HG02943 (cell line): ENCODE data around the gene SMCO4.
"Not testable (repeated sequence)": the region's sequence is repeated elsewhere in the genome, so short reads cannot be mapped to it uniquely, and the experiment has no call there.

Experiments
- ATAC-seq: cut with Tn5 transposase; IDR thresholded peaks from one replicate; pipeline ENCODE4 v1.9.1; 2021; ENCODE audit warnings: mild to moderate bottlenecking, low read depth, moderate library complexity; ENCODE audit not compliant: unreplicated experiment

SMCO4 gene, protein sequence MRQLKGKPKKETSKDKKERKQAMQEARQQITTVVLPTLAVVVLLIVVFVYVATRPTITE

DNA sequence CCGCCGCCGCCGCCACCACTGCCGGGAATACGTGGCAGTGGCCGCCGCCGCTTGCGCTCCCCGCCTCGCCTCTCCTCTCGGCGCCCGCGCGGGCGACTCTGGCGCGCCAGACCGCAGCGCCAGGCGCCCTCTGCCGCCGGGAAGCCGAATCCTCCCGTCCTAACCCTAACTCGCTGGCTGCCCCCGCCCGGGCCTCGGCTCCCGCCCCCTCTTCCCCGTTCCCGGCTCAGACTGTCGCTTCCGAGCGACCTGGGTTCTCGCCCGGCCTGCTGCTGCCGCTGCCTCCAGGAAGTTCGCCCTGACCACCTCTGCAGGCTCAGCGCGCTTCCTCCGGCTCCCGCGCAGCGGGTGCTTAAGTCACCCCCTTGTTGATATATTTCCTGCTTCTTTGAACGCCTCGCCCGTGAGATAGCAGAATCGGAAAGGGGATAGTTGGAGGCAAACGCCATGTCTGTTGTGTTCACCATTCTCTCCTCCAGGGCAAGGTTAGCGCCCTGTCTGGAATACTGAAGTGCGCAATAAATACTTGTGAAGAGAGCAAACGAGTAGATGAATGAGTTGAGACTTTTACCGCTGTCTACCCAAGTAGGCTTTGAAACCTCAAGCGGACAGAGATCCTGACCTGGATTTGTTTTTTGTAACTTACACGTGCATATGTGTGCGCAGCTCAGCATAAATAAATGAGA, at the start of gene SMCO4:
Gene SMCO4 (minus strand): TSS at position 100 of the 686 bp plus-strand sequence. CDS start 64,202 bp downstream, outside the sequence.
- ATAC-seq = peak; percentile 80

DNA sequence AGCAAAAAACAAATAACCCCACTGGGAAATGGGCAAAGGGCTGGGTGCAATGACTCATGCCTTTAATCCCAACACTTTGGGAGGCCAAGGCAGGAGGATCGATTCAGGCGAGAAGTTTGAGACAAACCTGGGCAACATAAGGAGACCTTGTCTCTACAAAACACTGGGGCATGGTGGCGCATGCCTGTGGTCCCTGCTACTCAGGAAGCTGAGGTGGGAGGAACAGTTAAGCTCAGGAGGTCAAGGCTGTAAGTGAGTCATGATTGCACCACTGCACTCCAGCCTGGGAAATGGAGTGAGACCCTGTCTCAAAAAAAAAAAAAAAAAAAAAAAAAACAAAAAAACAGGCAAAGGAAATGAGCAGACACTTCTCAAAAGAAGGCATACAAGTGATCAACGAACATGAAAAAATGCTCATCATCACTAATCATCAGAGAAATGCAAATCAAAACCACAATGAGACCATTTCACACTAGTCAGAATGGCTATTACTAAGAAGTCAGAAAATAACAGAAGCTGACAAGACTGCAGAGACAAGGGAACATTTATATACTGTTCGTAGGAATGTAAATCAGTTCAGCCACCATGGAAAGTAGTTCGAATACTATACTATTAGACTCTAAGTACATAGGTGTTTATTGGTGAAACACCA, 48.2 kb upstream of the SMCO4 start:
- no peak for ATAC-seq

DNA sequence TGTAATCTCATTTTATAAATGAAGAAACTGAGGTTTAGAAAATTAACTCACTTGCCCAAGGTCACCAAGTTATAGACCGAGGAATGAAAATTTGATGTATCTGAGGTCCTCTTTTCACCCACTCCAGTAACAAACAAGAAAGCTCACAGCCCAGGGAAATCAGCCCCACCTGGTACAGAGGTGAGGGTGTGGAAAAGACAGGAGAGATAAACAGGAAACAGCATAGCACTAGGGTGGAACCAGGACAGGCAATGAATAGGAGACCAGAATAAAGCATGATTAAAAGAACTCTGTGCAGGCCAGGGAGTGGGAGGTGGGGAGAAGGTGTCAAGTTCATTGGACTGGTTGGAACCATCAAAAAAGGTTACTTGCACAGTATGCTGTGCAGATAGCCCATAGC, 46.2 kb upstream of the SMCO4 start:
- no peak for ATAC-seq

DNA sequence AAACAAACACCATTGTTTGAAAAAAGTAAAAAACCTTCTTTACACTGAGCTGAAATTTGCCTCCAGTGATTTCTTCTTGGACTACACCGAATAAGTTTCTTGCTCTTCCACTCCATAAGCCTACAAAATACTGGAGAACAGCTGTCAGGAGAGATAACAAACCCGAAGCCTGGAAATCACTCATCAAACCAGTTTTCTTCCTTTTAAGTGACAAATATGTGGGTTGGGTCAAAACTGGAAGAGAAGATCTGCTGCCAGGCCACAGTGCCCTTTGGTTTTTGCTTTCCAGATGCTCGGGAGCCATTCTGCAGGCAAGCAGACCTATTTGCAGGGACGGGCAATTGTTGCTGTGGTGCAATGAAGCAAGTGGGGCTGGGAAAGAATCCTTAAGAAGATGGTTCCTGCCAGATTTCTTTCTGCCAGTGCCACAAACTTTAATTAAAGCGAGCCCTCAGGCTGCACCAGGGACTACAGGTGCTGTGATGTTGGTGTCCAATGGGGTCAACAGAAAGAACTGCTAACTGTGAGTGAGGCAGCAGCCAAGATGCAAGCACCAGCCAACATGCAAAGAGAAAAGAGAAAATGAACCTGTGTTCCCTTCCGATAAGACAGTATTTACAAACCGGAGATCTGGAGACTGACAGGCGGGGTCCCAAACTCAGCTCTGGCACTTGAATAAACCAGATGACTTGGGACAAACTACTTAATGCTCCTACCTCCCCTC, 44.8 kb upstream of the SMCO4 start:
- ATAC-seq = no peak

DNA sequence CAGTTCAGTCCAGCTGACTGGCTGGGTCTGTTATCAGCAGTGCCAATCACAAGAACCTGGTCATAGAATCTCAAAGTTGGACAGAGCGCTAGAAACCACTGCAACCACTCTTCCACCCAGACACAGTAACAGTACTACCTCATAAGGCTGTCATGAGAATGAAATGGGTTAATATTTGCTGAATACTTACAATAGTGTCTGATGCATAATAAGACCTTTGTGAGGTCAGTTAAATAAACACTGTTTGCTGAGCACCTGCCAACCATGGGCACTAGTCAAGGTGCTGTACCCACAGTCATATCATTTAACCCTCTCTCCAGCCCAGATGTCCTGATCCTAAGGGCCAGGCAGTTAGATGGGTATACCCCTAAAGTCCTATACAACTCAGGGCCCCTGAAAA, 44.2 kb upstream of the SMCO4 start:
- not testable (repeated sequence) for ATAC-seq

DNA sequence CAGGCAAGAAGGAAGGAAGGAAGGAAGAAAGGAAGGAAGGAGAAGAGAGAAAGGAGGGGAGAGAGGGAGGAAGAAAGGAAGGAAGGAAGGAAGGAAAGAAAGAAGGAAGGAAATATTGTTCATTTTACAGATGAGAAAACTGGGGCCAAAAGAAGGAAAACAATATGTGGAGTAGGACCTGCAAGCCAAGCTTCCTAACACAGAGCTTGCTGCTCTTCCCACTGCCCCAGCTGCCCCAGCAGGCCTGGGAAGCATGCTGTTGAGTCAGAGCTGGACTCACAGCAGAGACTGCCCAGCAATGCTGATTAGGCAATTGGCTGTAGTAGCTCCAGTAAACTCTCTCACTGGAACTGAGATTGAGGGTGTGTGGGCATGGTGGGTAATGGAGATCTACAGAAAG, 42.6 kb upstream of the SMCO4 start:
- ATAC-seq = no peak

DNA sequence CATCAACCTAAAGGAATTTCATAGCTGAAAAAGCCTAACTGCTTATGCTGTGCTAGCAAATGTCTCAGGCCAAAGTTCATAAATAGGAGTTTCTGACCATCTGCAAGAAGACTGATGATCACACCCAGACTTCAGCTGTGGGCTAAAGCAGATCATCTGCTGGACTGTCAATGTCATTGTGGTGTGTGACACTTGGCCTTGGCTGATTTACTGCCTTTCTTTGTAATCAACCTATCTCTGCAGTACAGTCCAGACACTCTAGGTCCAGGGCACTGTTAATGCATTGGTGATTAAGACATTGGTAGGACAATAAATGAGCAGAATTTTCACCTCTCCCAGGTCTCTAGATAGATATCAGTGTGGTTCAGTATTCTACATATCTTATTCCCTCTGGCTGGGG, 40.3 kb upstream of the SMCO4 start:
- no peak for ATAC-seq

DNA sequence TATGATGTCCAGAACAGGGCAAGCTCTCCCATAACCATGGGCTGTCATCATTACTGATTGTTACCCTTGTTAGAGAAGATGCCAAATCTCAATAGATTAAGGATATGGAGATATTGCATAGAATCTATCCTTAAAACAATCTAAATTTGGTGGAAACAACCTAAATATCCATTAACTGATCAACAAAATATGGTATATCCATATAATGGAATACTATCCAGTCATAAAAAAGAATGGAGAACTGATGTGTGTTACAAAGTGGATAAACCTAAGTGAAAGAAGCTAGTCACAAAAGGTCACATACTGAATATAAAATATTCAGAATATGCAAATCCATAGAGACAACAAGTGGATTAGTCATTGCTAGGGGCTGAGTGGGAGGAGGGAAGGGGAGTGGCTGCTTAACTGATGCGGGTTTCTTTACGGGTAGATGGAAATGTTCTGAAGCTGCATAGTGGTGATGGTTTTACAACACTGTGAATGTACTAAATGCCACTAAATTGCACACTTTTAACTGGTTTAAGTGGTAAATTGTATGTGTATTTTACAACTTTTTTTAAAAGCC, 36.1 kb upstream of the SMCO4 start:
- no peak for ATAC-seq

DNA sequence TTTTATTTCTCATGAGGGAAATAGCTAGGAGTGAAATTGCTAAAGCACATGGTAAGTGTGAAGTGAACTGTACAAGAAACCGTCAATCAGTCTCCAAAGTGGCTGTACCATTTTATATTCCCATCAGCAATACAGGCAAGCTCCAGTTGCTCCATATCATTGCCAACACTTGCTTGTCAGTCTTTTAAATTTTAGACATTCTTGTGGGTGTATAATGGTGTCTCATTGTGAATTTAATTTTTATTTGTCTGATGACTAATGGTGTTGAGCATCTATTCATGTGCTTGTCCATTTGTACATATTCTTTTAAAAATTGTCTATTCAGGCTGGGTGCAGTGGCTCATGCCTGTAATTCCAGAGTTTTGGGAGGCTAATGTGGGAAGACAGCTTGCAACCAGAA, 34.1 kb upstream of the SMCO4 start:
- no peak for ATAC-seq

DNA sequence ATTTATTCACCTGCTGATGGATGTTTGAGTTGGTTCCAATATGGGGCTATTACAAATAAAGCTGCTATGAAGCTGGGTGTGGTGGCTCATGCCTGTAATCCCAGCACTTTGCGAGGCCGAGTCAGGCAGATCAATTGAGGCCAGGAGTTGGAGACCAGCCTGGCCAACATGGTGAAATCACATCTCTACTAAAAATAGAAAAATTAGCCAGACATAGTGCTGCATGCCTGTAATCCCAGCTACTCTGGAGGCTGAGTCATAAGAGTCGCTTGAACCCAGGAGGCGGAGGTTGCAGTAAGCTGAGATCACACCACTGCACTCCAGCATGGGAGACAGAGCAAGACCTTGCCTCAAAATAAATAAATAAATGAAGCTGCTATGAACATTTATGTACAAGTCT, 33.7 kb upstream of the SMCO4 start:
- not testable (repeated sequence) for ATAC-seq

DNA sequence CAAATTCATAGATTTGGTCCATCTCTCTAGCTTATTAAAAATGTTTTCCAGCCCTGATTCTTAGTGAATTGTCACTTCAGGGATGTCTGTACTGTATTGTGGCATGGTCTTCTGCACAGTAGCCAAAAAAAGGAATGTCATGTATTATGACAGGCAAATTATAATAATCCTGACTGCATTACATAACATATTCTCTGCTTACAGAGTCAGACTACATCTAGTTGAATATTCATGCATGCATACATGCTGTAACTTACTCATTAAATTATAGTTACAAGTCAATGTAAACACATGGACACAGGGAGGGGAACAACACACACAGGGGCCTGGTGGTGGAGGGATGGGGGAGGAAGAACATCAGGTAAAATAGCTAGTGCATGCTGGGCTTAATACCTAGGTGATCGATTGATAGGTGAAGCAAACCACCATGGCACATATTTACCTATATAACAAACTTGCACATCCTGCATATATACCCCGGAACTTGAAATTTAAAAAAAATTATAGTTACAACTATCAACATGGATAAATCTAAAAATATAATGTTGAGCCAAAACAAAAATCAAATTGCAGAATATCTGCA, 31.5 kb upstream of the SMCO4 start:
- ATAC-seq = no peak

DNA sequence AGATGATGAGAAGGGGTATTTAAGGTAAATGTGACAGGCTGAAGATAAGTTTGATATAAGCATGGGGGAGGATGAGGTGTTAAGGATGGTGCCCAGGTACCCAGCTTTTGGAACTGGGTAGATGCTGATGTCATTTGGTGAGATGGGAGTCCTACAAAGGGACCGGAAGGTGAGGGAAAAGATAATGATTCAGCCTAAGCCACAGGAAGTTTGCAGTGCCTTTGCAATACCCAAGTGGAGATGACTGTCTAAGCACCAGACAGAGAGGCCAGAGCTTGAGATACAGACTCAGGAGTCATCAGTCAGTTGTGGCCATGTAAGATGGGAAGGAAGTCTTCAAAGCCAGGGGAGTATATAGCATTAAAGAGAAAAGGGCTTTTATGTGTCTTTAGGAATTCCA, 30.0 kb upstream of the SMCO4 start:
- no peak for ATAC-seq

DNA sequence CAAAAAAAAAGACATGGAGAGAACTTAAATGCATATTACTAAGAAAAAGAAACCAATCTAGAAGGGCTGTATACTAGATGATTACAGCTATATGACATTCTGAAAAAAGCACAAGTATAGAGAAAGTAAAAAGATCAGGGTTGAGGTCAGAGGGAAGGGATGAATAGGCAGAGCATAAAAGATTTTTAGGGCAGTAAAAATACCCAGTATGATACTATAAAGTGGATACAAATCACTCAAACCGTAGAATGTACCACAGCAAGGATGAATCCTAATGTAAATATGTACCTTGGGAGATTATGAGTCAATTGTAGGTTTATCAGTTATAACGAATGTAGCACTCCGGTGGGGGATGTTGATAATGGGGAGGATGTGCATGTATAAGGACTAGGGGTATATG, 29.4 kb upstream of the SMCO4 start:
- ATAC-seq = no peak

DNA sequence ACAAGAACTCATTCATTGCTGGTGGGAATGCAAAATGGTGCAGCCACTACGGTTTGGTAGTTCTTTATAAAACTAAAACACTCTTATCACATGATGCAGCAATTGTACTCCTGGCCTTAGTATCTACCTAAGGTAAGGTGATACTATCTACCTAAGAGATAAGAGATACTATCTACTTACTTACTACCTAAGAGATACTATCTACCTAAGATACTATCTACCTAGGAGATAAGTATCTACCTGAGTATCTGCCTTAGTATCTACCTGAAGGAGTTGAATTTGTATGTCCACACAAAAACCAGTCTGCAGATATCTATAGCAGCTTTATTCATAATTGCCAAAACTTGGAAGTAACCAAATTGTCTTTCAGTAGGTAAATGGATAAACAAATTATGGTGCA, 29.0 kb upstream of the SMCO4 start:
- no peak for ATAC-seq

DNA sequence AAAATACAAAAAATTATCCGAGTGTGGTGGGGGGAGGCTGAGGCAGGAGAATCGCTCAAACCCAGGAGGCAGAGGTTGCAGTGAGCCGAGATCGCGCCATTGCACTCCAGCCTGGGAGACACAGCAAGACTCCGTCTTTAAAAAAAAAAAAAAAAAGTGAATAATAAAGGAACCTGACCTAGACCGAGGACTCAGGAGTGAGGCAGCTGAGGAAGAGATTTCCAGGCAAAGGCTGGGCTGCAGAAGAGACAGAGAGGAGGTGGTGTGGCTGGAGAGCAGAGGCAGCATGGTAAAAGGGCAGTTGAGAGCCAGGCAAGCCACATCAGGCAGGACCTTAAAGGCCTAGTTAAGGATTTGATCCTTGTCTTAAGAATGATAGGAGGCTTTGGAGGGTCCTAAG, 28.4 kb upstream of the SMCO4 start:
- no peak for ATAC-seq

DNA sequence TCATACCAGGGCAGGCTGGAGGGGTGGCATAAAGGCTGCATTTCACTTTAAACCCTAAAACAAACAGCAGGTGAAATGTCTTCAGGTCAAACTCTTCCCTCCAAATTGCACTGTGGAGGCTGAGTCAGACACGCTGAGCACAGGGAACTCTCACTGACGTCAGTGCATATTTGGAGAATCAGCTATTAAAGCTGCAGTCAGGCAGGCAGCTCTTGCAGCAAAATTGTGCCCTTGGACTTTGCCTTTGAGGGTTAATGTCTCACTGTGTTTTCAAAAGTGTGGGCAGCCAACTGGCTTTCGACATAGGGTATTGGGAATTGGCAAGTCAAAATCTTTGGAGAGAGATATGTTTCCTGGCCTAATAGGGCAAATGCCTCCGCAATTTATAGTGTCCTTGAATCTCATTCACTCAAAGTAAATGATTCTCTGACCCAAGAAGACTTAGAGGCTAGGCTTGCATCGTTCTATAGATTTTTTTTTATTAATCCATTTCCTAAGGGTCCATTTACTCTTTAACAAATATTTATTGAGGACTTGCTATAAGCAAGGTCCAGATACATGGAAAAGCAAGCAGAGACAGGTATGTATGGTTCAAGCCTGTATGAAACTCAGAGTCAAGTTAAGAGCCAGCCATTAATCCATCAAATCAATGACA, 27.7 kb upstream of the SMCO4 start:
- ATAC-seq = no peak

DNA sequence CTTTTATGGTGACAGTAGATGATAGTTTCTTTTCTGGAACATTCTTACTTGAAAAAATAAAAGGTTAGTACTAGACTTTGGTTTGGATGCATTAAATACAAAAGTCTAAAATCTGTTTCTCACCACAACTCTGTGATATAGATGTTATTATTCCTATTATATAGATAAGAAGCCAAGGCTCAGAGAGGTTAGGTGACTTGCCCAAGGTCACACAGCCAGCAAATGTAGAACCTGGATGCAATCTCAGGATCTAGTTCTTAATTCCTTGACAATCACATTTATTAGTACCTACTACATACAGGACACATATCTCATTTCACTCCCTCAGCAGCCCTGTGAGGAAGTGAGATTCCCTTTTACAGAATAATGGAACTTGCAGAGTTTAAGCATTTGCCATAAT, 26.3 kb upstream of the SMCO4 start:
- ATAC-seq = no peak

DNA sequence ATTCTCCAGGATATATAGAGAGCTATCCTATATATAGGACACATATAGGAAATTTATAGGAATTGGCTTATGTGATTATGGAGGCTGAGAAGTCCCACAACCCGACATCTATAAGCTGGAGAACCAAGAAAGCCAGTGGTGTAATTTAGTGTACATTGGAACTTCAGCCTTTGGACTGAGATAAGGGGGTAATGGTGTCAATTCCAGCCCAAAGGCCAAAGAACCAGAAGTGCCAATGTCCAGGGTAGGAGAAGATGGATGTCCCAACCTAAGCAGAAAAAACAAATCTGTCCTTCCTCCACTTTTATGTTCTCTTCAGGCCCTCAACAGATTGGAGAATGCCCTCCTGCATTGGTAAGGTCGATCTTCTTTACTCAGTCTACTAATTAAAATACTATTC, 25.5 kb upstream of the SMCO4 start:
- no peak for ATAC-seq

DNA sequence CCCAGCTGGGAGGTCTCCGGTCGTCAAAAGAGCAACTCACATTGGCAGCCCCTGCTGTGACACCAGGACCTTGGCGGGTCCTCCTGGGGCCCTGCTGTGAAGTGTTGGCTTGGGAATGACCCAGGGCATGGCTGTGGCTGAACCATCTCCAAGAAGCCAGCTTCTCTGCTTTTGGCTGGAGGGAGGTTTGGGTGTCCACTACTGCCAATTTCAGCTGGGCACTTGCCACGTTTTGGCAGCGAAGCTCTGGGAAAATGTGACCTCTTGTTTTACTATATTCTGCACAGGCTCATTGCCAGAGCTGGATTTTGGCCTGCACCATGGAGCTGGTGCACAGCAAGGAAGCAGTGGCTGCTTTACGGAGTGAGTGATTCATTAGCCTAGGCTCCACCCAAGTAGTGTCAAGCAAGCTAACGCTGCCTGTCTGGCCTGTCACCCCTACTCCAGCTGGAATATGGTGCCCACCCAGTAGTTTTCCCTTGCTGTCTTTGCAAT, 24.3 kb upstream of the SMCO4 start:
- no peak for ATAC-seq

DNA sequence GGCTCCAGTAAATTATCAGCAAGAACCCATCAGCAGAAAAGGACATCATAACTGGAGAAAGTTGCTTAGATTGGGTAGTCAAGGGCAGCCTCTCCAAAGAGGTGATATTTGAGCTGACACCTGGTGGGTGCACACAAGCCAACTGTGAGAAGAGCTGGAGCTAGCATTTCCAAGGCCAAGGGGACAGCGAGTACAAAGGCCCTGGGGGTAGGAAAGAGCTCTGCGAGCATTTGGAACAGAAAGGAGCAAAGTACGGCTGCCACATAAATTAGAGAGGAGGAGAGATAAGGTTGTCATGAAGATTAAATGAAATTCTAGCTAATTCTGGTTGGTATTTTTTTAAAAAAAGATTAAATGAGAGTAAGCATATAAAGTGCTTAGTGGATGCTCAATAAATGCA, 21.7 kb upstream of the SMCO4 start:
- ATAC-seq = no peak
